HepG2 (cell line): ENCODE results near the gene ZNF71. TPM values are rescaled to one million over a fixed set of nuclear protein-coding genes. Genes with fewer than 3 reads are reported as not detected.

Source experiments
- ARNT2 ChIP-seq: sonication (generic); formaldehyde crosslinking; IDR thresholded peaks from 2 replicates; pipeline ENCODE4 v1.8.0; 2022; ENCODE audit warnings: mild to moderate bottlenecking, low read depth, missing genetic modification reagents, moderate library complexity
- HMG20A ChIP-seq: IDR thresholded peaks from 2 replicates; pipeline ENCODE4 v1.6.1; 2016; ENCODE audit warnings: borderline replicate concordance
- KDM2A ChIP-seq: sonication (generic); formaldehyde crosslinking; IDR thresholded peaks from 2 replicates; pipeline ENCODE4 v1.4.0; 2020; ENCODE audit warnings: low read depth, missing genetic modification reagents, borderline replicate concordance
- MTA1 ChIP-seq: sonication (generic); formaldehyde crosslinking; IDR thresholded peaks from 2 replicates; pipeline ENCODE4 v1.4.0; 2020; ENCODE audit warnings: missing genetic modification reagents, mild to moderate bottlenecking, borderline replicate concordance
- RAD21 ChIP-seq: fragments of 450-650 bp; formaldehyde crosslinking; IDR thresholded peaks from 2 replicates; pipeline ENCODE4 v1.5.0; 2020; ENCODE audit warnings: mild to moderate bottlenecking
- TCF7 ChIP-seq: sonication (generic); IDR thresholded peaks from 2 replicates; pipeline ENCODE4 v1.6.1; 2016; ENCODE audit warnings: antibody characterized with exemption, low read depth
- TEAD3 ChIP-seq: optimal IDR thresholded peaks from 2 replicates; pipeline ENCODE3; 2016; ENCODE audit warnings: borderline replicate concordance
- TOE1 ChIP-seq: sonication (generic); formaldehyde crosslinking; IDR thresholded peaks from 2 replicates; pipeline ENCODE4 v1.4.0; 2020; ENCODE audit warnings: mild to moderate bottlenecking, missing genetic modification reagents
- ZNF143 ChIP-seq: sonication (generic); formaldehyde crosslinking; IDR thresholded peaks from 2 replicates; pipeline ENCODE4 v1.4.0; 2020; ENCODE audit warnings: missing genetic modification reagents
- ZNF329 ChIP-seq: sonication (generic); formaldehyde crosslinking; IDR thresholded peaks from 2 replicates; pipeline ENCODE4 v1.9.0; 2021; ENCODE audit warnings: low read depth, mild to moderate bottlenecking, missing genetic modification reagents
- ZNF407 ChIP-seq: sonication (generic); formaldehyde crosslinking; IDR thresholded peaks from one replicate; pipeline ENCODE4 v1.5.1; 2020; ENCODE audit warnings: mild to moderate bottlenecking, missing genetic modification reagents; ENCODE audit errors: not compliant biosample characterization
- polyA plus RNA-seq, 8 experiments: library from polyadenylated mRNA; depleted of rRNA in 3 of 8; stranded (reverse) in 7 of 8; unstranded in 1 of 8; fragments of >200 nt; fragmentation: Illumina TruSeq in 4 of 8; extraction: Trizol in 4 of 8; gene quantifications; 2 replicates each; pipeline versions ENCODE4 v1.2.1 to v1.2.3, GENCODE V29; 2011 to 2016; ENCODE audit warnings: low read depth in 4 of 8, missing spikeins in 1 of 8, mixed read lengths in 1 of 8; ENCODE audit not compliant: insufficient read depth in 1 of 8
- total RNA-seq, 5 experiments: library from RNA; depleted of rRNA; stranded (reverse); fragments of >200 nt; fragmentation: Illumina TruSeq; extraction: Trizol; gene quantifications; 2 replicates each; pipeline ENCODE4 v1.2.3, GENCODE V29; 2016; ENCODE audit warnings: low read depth in 1 of 5
- TF ChIP-seq, protein P1 (sequence below): sonication (generic); formaldehyde crosslinking; IDR thresholded peaks from 2 replicates; pipeline ENCODE4 v1.5.0; 2020; ENCODE audit warnings: missing genetic modification reagents, mild to moderate bottlenecking, borderline replicate concordance
- TF ChIP-seq, protein P2 (sequence below): sonication (generic); formaldehyde crosslinking; IDR thresholded peaks from 2 replicates; pipeline ENCODE4 v1.4.0; 2020; ENCODE audit warnings: missing genetic modification reagents

ZNF71 gene
- total and polyA plus RNA-seq, 2 of the 13 experiments (the other 11 are each of a cell fraction or from before 2014, with no cell fraction given), result 2.2 to 4.4 TPM

DNA sequence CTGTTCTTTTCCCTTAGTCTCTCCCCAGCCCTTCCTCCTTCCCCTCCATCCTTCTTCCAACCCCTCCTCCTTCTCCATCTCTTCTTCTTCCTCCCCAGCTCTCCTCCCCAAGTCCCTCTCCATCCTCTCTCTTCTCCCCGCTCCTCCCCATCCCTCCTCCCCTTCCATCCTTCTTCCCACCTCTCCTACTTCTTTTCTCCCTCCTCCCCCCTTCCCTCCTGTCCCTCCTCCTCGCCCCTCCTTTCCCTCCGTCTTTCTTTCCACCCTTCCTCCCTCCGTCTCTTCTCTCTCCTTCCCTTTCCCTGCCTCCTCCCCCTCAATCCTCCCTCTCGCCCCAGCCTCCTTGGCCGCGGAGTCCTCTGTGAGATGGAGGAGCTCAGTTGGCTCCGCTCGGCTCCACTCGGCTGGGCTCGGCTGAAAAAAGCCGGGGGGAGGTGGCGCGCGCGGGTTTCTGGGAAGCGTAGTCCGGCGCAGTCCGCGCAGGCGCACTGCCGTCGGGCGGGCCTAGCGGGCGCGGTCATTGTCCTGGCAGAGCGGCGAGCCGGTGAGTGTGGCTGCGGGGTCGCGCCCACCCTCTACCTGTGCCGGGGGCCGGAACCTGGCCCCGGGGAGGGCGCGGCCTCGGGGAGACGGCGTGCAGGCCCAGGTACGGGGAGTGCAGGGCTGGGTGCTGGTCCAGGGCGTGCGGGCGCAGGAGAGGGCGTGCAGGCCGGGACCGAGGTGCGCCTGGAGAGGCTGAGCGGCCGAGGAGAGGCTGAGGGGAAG, at the start of gene ZNF71 (continued):
- peak; percentile 65 for TF ChIP-seq ZNF407 (CRISPR knock-in tag)
- TF ChIP-seq TEAD3 (CRISPR knock-in tag), result no peak
- TF ChIP-seq HMG20A (CRISPR knock-in tag), result no peak
- TF ChIP-seq ZNF143 (CRISPR knock-in tag), result peak; percentile 92
- no peak for TF ChIP-seq RAD21 (CRISPR knock-in tag)
- TF ChIP-seq, protein P1, sequence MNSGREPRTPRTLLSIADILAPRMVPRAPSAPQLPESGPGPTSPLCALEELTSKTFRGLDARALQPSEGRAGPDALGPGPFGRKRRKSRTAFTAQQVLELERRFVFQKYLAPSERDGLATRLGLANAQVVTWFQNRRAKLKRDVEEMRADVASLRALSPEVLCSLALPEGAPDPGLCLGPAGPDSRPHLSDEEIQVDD (CRISPR knock-in tag), result no peak
- TF ChIP-seq MTA1 (CRISPR knock-in tag), result no peak
- TF ChIP-seq ARNT2 (CRISPR knock-in tag), result 0 out of 2 replicates have a peak, but pooled peaks have one; percentile 61
- TF ChIP-seq KDM2A (CRISPR knock-in tag), result peak; percentile 31; the same call in 1 of the 2 replicates
- TF ChIP-seq ZNF329 (CRISPR knock-in tag), result no peak
- TF ChIP-seq, protein P2, sequence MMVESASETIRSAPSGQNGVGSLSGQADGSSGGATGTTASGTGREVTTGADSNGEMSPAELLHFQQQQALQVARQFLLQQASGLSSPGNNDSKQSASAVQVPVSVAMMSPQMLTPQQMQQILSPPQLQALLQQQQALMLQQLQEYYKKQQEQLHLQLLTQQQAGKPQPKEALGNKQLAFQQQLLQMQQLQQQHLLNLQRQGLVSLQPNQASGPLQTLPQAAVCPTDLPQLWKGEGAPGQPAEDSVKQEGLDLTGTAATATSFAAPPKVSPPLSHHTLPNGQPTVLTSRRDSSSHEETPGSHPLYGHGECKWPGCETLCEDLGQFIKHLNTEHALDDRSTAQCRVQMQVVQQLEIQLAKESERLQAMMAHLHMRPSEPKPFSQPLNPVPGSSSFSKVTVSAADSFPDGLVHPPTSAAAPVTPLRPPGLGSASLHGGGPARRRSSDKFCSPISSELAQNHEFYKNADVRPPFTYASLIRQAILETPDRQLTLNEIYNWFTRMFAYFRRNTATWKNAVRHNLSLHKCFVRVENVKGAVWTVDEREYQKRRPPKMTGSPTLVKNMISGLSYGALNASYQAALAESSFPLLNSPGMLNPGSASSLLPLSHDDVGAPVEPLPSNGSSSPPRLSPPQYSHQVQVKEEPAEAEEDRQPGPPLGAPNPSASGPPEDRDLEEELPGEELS (CRISPR knock-in tag), result no peak
- no peak for TF ChIP-seq TCF7
- no peak for TF ChIP-seq TOE1 (CRISPR knock-in tag)
